Measurements from ENCODE around the gene IRF7.
"Not testable (repeated sequence)": the region's sequence is repeated elsewhere in the genome, so short reads cannot be mapped to it uniquely, and the experiment has no call there.

GRCh38 chr11:574031-574570 is 41.6 kb downstream of the IRF7 start:
- TF ChIP-seq CTCF (IDR thresholded peaks at IDR 0.05; ENCODE audit: extremely low read depth in 1 of 2, insufficient read depth in 1 of 2, low read depth in 1 of 2, low read length in 2 of 2); POLR2AphosphoS5 (IDR thresholded peaks at IDR 0.05; ENCODE audit: insufficient read depth, low read depth, low read length); MYC (IDR thresholded peaks at IDR 0.05; ENCODE audit: low read depth, low read length); POLR2A (IDR thresholded peaks at IDR 0.05; ENCODE audit: low read depth, low read length); EZH2 (IDR thresholded peaks at IDR 0.05; ENCODE audit: borderline replicate concordance, low read depth, low read length, severe bottlenecking); MAX (IDR thresholded peaks at IDR 0.05; ENCODE audit: insufficient read depth, insufficient read length): not testable (repeated sequence)
